Right renal pelvis (tissue), 4 donors: ENCODE measurements around the gene INAFM2. TPM values are rescaled to one million over a fixed set of nuclear protein-coding genes. Genes with fewer than 3 reads are reported as not detected.

ENCODE experiments used
- DNase-seq, 4 donors: peaks; one replicate each; pipeline ENCODE4 v3.0.0-alpha.2; 2013; ENCODE audit warnings: low read depth in 4 of 4, low spot score in 3 of 4, missing footprints in 1 of 4
- polyA plus RNA-seq, 4 donors: library from polyadenylated mRNA; unstranded; fragments of 120-200 nt; gene quantifications; one replicate each; pipeline ENCODE4 v1.2.1, GENCODE V29; 2013; ENCODE audit not compliant: insufficient read length in 4 of 4

The INAFM2 gene
- polyA plus RNA-seq, 4 donors = 20.1 to 23.2 (median 20.6) TPM

GRCh38 chr15:40357246-40357645, 33.8 kb downstream of the INAFM2 start:
- DNase-seq = no peak

GRCh38 chr15:40357723-40358470, 34.4 kb downstream of the INAFM2 start, which contains the start of gene DISP2:
DISP2 (plus strand) TSS chr15:40358219; CDS start chr15:40358322, 103 bp downstream.
- peak in 2 of 4 donors; percentile 60 for DNase-seq

GRCh38 chr15:40358471-40359353, 35.2 kb downstream of the INAFM2 start:
- no peak for DNase-seq

- DNase-seq = no peak
These were observed 36.5 kb downstream of the INAFM2 start for GRCh38 chr15:40360015-40360414.

GRCh38 chr15:40361640-40362039, 38.1 kb downstream of the INAFM2 start:
- no peak for DNase-seq

GRCh38 chr15:40363611-40364010, 40.1 kb downstream of the INAFM2 start:
- DNase-seq = no peak

- DNase-seq = no peak
These were observed 40.8 kb downstream of the INAFM2 start for GRCh38 chr15:40364251-40364650.

GRCh38 chr15:40365016-40365415, 41.5 kb downstream of the INAFM2 start:
- DNase-seq = no peak

- DNase-seq = no peak
These were observed 42.3 kb downstream of the INAFM2 start for GRCh38 chr15:40365624-40366456.

- DNase-seq = no peak
These were observed 43.2 kb downstream of the INAFM2 start for GRCh38 chr15:40366457-40367370.

- no peak for DNase-seq
These were observed 43.8 kb downstream of the INAFM2 start for GRCh38 chr15:40367371-40367685.

- DNase-seq = peak; percentile 68 to 76 (median 73)
These were observed 44.5 kb downstream of the INAFM2 start for GRCh38 chr15:40367686-40368611.

- no peak for DNase-seq
These were observed 45.4 kb downstream of the INAFM2 start for GRCh38 chr15:40368719-40369473.

- no peak for DNase-seq
These were observed 46.0 kb downstream of the INAFM2 start for GRCh38 chr15:40369474-40369869.

GRCh38 chr15:40369971-40370370, 46.5 kb downstream of the INAFM2 start:
- DNase-seq = no peak

- DNase-seq = no peak
These were observed 49.5 kb downstream of the INAFM2 start for GRCh38 chr15:40372981-40373380.
